ENCODE data around the gene HNRNPDL.
"Not testable (repeated sequence)": the region's sequence is repeated elsewhere in the genome, so short reads cannot be mapped to it uniquely, and the experiment has no call there.

The HNRNPDL gene

DNA sequence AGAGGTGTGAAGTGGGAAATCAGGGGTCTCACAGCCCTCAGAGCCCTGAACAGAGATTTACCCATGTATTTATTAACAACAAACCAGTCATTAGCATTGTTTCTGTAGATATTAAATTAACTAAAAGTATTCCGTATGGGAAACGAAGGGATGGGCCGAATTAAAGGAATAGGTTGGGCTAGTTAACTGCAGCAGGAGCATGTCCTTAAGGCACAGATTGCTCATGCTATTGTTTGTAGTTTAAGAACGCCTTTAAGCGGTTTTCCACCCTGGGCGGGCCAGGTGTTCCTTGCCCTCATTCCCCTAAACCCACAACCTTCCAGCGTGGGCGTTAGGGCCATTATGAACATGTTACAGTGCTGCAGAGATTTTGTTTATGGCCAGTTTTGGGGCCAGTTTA lies 44.0 kb downstream of the HNRNPDL start:
- not testable (repeated sequence) for DNase-seq (ENCODE audit: low read depth in 2 of 2)

DNA sequence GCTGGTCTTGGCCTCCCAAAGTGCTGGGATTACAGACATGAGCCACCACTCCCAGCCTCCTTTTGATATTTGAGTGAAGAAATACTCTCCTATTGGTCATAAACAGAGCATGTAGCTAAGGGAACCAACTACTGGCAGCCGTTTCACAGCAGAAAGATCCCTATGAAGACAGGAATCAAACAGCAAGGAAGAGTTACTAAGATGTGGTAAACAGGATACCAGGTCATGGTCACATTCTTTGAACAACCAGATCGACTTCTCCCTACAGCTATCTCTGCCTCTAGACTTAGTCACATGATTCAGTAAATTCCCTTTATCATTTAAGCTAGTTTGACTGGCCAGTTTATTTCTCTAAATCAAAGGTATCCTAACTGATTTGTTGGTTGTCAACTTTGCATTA lies 47.5 kb downstream of the HNRNPDL start:
- DNase-seq (ENCODE audit: low read depth in 2 of 2), result no peak

DNA sequence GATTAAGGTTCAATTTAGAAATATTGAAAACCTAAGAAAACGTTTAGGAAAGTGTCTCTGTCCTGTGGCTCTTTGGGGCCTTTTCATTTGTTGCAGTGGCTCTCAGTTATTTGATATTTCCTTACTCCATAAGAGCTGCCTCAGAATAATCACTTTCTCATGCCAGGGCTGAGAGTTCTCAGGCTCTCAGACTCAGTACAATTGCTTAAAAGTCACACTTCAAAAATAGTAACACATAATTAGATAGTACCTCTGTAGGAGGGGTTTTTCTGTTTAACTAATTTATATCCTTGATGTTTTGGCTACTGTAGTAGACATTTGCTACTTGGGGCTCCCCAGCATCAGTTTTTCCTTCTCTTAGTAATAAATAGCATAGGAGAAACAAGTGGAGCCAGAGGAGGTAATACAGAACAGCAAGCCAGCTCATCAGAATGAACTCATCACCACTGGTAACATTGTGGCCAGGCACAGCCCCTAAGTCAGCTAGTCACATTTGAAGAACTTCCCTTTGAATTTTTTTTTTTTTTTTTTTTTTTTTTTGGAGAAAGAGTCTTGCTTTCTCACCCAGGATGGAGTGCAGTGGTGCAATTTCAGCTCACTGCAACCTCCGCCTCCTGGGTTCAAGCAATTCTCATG lies 48.5 kb downstream of the HNRNPDL start:
- DNase-seq (ENCODE audit: low read depth in 2 of 2), result no peak

DNA sequence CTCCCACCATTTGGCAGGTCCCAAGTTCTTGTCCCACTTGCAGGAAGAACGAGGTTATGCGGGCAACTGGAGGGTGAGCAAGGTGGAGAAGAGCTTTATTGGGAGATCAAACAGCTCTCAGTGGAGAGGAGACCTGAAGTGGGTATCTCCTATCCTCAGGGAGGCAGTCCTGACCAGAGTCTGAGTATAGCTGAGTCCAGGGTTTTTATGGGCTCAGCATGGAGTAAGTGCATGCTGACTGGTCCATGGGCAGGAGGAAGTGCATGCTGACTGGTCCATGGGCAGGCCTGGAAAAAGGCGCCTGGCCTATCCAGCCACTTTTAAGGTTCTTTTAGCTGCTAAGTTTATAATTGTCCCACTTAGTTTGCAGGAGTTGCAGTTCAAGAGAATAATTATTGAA lies 49.0 kb downstream of the HNRNPDL start:
- no peak for DNase-seq (ENCODE audit: low read depth in 2 of 2)

DNA sequence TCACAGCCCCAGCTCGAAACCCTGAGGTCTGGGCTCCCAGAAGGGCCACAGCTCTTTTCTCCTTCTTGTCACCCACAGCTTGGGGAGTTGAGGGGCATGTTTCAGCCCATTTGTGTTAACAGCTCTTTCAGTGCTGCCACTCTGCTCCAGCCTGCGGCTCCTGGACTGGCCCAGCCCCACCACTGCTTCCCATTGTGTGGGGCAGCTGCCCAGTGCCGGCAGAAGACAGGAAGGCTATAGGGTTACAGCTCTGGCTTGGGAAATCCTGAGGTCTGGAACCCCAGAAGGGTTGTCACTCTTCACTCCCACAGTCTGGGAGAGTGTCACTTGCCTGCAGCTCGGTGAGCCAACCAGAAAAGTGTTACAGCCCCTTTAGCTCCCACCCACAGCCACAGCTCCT lies 49.4 kb downstream of the HNRNPDL start:
- DNase-seq (ENCODE audit: low read depth in 2 of 2), result no peak

DNA sequence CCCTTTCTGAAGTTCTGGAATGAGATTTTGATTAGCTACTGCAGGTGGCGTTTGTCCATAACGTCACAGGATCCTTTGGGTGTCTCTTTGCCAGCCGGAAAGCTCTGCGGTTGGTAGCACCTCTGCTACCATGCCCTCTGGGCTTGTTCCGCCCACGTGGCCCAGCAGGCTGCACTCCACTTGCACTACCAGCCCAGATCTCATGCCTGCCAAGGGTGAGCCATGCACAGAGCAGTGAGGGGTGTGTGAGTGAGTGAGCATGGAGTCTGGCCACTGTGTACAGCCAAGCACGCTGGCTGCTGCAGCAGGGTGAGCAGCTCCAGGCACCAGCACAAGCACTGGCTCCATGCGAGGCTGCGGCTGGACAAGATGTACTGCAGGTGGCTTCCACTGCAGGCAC lies 49.9 kb downstream of the HNRNPDL start:
- DNase-seq (ENCODE audit: low read depth in 2 of 2), result no peak

DNA sequence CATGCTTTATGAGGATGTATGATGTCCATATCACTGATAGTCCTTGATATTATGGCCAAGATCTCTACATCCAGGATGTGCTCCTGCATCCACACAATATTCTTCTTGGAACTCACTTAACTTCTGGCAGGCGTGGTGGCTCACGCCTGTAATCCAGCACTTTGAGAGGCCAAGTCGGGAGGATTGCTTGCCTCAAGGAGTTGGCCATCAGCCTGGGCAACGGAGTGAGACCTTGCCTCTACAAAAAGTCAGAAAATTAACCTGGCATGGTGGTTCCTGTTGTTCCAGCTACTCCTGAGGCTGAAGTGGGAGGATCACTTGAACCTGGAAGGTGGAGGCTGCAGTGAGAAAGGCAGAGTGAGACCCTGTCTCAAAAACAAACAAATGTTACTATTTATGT lies 54.2 kb downstream of the HNRNPDL start:
- DNase-seq (ENCODE audit: low read depth in 2 of 2), result no peak

DNA sequence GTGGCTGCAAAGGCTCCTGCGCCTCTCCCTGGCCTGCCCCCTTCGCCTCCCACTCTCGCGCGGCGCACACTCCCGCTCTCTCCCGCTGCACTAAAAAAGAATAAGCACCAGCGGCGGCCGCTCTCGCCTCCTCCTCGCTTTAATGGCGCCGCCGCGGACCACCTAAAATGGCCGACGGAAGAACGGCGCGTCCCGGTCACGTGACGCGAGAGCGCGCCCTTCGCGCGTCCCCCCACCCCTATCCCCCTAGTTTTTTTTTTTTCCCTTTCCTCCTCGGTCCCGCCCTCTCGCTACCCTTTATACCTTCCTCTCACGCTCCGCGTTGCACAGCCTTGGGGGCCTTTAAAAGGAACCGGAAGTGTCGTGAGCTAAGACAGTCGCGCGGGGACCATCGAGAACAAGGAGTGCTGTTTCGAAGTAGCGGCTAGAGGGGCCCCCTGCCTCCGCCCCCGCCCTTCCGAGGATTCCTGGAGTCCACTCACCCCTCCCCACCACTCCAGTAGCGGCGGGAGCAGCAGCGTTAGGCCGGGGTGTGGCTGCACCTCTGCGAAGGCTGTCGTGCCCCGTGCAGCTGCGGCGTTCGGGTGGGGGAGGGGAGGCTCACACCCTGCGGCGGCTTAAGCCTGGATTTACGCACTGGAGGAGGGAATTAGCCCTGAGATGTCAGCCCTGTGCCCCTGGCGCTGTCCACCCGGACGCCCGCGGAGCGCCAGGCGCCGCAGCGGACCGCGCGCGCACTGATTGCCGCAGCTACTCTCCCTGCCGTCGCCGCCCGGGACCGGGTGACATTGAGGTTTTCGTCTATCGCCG lies 56.2 kb downstream of the HNRNPDL start, which contains the start of gene HNRNPD:
Gene HNRNPD, minus strand, starts transcription at position 176 of the 810 bp plus-strand sequence. CDS start 313 bp downstream, outside the sequence.
- DNase-seq (ENCODE audit: low read depth in 2 of 2), result peak; percentile 71 to 82

DNA sequence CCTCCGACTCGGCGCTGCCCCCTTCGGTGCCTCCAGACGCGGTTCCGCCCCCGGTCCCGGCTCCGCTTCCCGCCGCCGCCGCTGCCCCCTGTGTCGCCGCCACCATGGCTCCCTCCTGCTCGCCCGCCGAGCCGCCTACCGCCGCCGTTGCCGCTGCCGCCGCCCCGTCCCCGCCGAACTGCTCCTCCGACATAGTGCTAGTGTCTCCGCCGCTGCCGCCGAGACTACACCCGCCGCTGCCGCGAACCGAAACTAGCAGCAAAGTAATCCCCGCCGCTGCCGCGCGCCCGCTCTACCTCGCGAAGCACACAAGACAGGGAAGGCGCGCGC lies 56.8 kb downstream of the HNRNPDL start:
- DNase-seq (ENCODE audit: low read depth in 2 of 2), result no peak

Data from stimulated activated CD8-positive, alpha-beta memory T cell treated with anti-CD3 and anti-CD28 coated beads, Interleukin-7, amount 100 ng/mL, for 1 hour (primary cell).